GM18511 (cell line): ENCODE results near the gene INTS6L.

ENCODE experiments used
- ATAC-seq: cut with Tn5 transposase; IDR thresholded peaks from one replicate; pipeline ENCODE4 v1.9.1; 2021; ENCODE audit warnings: mild to moderate bottlenecking, moderate library complexity; ENCODE audit not compliant: unreplicated experiment

The INTS6L gene

GRCh38 chrX:135520553-135521404, at the start of gene INTS6L:
Gene INTS6L (plus strand): TSS chrX:135520660. CDS start chrX:135520993, 333 bp downstream.
- ATAC-seq: peak; percentile 81

- ATAC-seq: no peak
These were observed 44.1 kb upstream of the INTS6L start for GRCh38 chrX:135476378-135476777.

- no peak for ATAC-seq
These were observed 42.9 kb upstream of the INTS6L start for GRCh38 chrX:135477576-135477975.

GRCh38 chrX:135480076-135480475, 40.4 kb upstream of the INTS6L start:
- ATAC-seq: no peak

- ATAC-seq: no peak
These were observed 38.7 kb upstream of the INTS6L start for GRCh38 chrX:135481696-135482179.

GRCh38 chrX:135484641-135485289, 35.7 kb upstream of the INTS6L start:
- no peak for ATAC-seq

GRCh38 chrX:135489542-135489941, 30.9 kb upstream of the INTS6L start:
- ATAC-seq: peak; percentile 83

- ATAC-seq: no peak
These were observed 29.4 kb upstream of the INTS6L start for GRCh38 chrX:135490979-135491514.

- no peak for ATAC-seq
These were observed 26.0 kb upstream of the INTS6L start for GRCh38 chrX:135494453-135494852.

GRCh38 chrX:135497736-135498135, 22.7 kb upstream of the INTS6L start:
- no peak for ATAC-seq

- ATAC-seq: peak; percentile 46
These were observed 22.2 kb upstream of the INTS6L start for GRCh38 chrX:135498236-135498635.

GRCh38 chrX:135505351-135505750, 15.1 kb upstream of the INTS6L start:
- no peak for ATAC-seq

- ATAC-seq: no peak
These were observed 10.6 kb upstream of the INTS6L start for GRCh38 chrX:135509885-135510284.

- ATAC-seq: peak; percentile 54
These were observed 7.8 kb upstream of the INTS6L start for GRCh38 chrX:135512508-135513129.

GRCh38 chrX:135513130-135513515, 7.3 kb upstream of the INTS6L start:
- peak; percentile 18 for ATAC-seq

GRCh38 chrX:135516376-135516775, 4.1 kb upstream of the INTS6L start:
- ATAC-seq: no peak

GRCh38 chrX:135518161-135518560, 2.3 kb upstream of the INTS6L start:
- no peak for ATAC-seq

- peak; percentile 4 for ATAC-seq
These were observed 373 bp upstream of the INTS6L start for GRCh38 chrX:135520022-135520552.

GRCh38 chrX:135521405-135522131, 1.1 kb downstream of the INTS6L start:
- ATAC-seq: peak; percentile 56

- ATAC-seq: no peak
These were observed 1.7 kb downstream of the INTS6L start for GRCh38 chrX:135522132-135522530.
